Measurements from ENCODE around the gene GSE1.

GSE1 gene

GRCh38 chr16:85618521-85618920, 5.4 kb downstream of the GSE1 start:
- DNase-seq (ENCODE audit: low spot score): no peak
- no peak for TF ChIP-seq CTCF (IDR thresholded peaks at IDR 0.05; ENCODE audit: extremely low read depth, missing control alignments)

GRCh38 chr16:85619101-85619891, 6.2 kb downstream of the GSE1 start:
- DNase-seq (ENCODE audit: low spot score): no peak
- no peak for TF ChIP-seq CTCF (IDR thresholded peaks at IDR 0.05; ENCODE audit: extremely low read depth, missing control alignments)

GRCh38 chr16:85620374-85620773, 7.3 kb downstream of the GSE1 start:
- TF ChIP-seq CTCF (IDR thresholded peaks at IDR 0.05; ENCODE audit: extremely low read depth, missing control alignments): no peak
- DNase-seq (ENCODE audit: low spot score): no peak

- no peak for TF ChIP-seq CTCF (IDR thresholded peaks at IDR 0.05; ENCODE audit: extremely low read depth, missing control alignments)
- no peak for DNase-seq (ENCODE audit: low spot score)
These were observed 8.7 kb downstream of the GSE1 start for GRCh38 chr16:85621698-85622428.

GRCh38 chr16:85622683-85623082, 9.6 kb downstream of the GSE1 start:
- TF ChIP-seq CTCF (IDR thresholded peaks at IDR 0.05; ENCODE audit: extremely low read depth, missing control alignments): no peak
- DNase-seq (ENCODE audit: low spot score): no peak

- no peak for DNase-seq (ENCODE audit: low spot score)
- TF ChIP-seq CTCF (IDR thresholded peaks at IDR 0.05; ENCODE audit: extremely low read depth, missing control alignments): no peak
These were observed 10.1 kb downstream of the GSE1 start for GRCh38 chr16:85623250-85623649.

- no peak for DNase-seq (ENCODE audit: low spot score)
- no peak for TF ChIP-seq CTCF (IDR thresholded peaks at IDR 0.05; ENCODE audit: extremely low read depth, missing control alignments)
These were observed 11.0 kb downstream of the GSE1 start for GRCh38 chr16:85623997-85624601.
